Renal pelvis (tissue), 4 donors: ENCODE measurements around the gene UBQLN4. TPM values are rescaled to one million over a fixed set of nuclear protein-coding genes. Genes with fewer than 3 reads are reported as not detected.
"Not testable (repeated sequence)": the region's sequence is repeated elsewhere in the genome, so short reads cannot be mapped to it uniquely, and the experiment has no call there.

Experiments
- DNase-seq: peaks from one replicate; pipeline ENCODE4 v3.0.0-alpha.2; 2013
- polyA plus RNA-seq, 3 donors: library from polyadenylated mRNA; unstranded; fragments of 120-200 nt; gene quantifications; one replicate each; pipeline ENCODE4 v1.2.1, GENCODE V29; 2013; ENCODE audit not compliant: insufficient read length in 3 of 3

Gene UBQLN4
- polyA plus RNA-seq, 3 donors, result 57.5 to 59.6 (median 58.5) TPM

DNA sequence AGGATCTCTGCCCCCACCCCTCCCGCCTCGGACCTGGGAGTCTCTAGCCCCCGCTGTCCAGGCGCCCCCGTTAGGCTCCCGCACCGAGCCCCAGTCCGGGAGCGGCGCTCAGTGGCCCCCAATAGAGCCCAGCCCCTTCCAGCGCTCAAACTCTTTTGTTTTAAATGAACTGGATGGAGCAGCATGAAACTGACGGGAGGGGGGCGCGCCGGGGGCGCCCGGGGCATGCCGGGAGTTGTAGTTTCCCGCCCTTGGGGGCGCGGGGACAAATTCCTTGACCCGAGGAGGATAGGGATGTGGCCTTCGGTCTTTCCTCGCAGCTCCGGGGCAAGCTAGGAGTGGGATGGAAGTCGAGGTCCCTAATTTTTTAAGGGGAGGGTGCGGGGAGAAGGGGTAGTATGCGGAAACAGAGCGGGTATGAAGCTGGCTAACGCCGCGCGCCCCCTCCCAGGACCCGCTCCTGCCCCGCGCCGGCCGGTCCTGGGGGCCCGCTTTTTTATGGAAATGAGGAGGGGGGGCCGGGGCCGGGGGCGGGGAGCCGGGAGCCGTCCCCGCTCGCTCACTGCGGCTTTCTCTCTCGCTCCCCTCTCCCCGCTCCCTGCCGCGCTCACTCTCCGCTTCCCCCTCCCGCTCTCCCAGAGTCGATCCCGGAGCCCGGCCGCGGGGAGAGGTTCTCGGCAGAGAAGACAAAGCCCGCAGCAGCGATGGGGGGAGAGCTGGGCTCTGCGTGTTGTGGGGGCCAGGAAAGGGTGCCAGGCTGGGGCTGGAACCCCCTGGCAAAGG lies 28.9 kb upstream of the UBQLN4 start, which contains the start of gene MEX3A:
TSS of gene MEX3A (minus strand) at position 157 of the 783 bp plus-strand sequence. CDS start 467 bp downstream, outside the sequence.
- peak; percentile 92 for DNase-seq

- DNase-seq, result peak; percentile 75
Observed at GRCh38 chr1:156081917-156082308, 28.3 kb upstream of the UBQLN4 start.

DNA sequence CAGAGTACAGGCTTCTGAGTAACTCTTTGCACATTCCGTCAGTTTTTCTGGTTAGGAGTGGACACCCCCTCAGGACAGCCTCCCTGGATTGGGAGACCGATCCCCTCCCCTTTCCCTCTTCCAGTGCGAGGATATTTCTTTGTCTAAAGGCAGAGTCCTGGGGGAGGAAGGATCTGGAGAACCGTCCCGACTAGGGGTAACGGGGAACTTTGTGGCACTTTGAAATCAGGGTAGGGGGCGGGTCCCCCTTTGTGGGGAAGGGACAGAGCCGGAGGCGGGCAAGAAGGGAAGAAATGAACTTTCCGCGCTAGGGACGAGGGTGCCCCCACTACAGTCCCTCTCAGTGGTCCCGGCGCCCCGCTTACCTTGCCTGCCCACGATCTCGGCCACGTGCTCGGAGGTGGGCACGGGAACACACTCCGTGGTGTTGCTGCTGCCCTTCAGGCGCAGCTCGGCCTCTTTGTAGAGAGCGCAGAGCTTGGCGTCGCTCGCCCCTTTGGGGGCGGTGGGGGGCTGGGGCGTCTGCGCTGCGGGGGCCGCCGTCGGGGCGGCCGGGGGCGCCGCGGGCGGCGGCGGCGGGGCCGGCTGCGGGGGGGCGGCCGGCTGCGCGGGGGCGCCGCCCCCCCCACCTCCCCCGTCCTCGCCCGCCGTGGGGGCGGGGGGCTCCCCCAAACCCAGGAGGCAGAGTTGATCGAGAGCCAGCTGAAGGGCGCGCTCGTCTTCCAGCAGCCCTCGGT lies 27.8 kb upstream of the UBQLN4 start:
- no peak for DNase-seq

GRCh38 chr1:156080863-156081179 lies 27.2 kb upstream of the UBQLN4 start:
- no peak for DNase-seq

DNA sequence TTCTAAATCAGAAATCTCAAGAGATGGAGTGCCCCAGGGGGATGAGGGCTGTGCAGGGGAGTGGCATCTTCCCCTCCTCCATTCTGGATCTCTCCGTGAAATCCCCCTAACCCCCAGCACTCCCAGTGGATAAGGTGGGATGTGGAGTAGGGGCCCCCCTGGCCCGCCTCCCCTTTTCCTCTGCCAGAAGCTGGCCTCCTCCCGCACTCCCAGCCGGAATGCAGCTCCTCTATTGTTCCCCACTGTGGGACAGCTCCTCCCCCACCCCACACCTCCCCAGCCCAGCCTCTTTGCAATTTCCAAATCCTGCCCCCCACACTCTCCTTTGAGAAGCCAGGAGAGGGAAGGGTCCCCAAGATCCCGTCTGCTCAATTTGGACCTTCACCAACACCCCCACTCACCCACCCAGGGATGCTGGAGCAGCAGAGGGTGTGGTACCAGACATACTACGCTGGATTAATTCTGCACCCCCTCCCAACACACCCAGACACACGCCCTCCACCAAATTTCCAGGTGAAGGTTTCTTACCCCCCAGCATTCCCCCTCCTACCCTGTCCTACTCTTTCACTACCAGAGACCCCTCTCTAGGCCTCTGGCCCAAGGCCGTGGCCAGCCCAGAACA lies 26.8 kb upstream of the UBQLN4 start:
- no peak for DNase-seq

- DNase-seq, result no peak
Observed at GRCh38 chr1:156079762-156080161, 26.2 kb upstream of the UBQLN4 start.

DNA sequence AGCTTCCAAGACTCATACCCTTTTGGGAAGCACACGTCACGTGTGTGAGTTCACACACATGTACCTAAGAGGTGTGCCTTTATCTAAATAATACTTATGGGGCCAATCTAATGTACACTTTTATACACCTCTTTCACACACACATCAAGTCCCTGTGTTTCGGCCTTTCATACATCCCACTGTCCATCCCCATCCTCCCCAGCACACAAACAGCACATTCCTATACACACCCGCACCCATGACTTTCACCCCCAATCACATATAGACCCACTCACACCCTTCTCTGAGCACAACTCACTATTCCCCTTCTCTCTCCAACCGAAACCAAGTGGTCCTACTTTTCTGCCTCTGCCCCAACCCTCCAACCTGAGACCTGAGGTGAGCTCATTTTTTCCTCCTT lies 25.1 kb upstream of the UBQLN4 start:
- no peak for DNase-seq

DNA sequence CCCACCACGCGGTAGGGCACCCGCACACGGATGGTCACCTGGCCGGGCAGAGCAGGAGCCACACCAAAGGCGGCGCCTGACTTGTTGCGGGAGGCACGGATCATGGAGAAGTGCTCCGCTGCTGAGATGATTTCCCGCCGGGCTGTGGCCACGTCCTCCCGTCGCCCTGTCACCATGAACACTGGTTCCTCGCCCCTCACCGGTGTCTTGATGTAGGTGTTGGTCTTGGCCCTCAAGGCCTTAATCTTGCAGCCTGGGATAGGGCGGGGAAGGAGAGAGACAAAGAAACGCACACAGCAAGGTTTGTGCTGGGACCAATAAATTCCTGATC lies 23.8 kb upstream of the UBQLN4 start:
- DNase-seq, result no peak

DNA sequence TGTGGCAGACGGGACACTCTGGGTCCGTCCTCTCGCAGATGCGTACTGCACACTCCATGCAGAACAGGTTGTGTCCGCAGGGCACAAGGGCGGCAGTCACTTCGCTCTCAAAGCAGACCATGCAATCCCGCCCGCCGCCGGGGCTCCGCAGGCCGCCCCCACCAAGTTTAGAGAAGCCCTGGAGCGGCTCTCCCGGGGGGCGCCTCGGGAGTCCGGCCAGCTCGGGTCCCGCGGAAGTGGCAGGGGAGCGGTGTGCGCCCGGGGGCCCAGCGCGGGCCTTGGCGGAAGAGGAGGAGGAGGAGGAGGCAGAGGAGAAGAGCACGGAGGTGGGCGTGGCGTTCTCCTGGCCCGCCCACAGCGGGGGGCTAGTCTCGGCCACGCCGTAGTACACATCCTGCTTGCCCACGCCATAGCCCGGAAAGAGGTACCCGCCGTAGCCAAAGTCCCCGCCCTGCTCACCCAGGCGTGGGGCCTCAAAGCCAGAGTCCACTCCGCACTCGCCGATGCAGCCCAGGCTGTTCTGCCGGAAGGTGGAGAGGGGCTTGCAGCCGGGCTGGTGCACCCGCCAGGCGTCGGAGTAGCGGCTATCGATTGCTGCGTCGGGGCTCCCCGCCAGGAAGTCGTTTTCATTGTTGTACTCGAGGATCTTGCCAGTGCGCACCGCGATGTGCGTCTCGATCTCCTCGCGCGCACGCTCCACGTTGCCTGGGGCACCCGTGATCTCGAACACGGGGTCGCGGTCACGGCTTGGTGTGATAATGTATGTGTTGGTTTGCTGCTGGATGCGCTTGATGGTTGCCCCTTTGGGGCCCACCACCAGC lies 23.2 kb upstream of the UBQLN4 start:
- peak; percentile 54 for DNase-seq

DNA sequence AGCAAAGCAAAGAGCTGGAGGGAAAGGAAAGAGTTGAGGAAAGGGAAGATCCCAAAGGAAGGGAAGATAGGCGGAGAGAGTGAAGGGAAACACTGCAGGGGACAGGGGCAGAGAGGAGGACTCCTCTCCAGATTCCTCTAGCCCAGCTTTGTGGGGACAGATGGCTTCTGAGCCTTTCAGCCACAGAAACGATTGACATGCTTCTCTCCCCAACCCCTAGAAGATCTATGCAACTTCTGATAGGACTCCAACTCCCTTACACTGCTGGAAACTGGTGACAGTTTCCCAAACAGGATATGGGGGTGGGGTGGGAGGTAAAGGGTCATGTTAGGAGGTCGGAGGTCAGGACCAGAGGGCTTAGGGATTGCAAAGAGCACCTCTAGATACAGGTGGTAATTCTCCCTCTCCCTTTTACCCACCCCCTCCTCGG lies 22.2 kb upstream of the UBQLN4 start:
- no peak for DNase-seq

DNA sequence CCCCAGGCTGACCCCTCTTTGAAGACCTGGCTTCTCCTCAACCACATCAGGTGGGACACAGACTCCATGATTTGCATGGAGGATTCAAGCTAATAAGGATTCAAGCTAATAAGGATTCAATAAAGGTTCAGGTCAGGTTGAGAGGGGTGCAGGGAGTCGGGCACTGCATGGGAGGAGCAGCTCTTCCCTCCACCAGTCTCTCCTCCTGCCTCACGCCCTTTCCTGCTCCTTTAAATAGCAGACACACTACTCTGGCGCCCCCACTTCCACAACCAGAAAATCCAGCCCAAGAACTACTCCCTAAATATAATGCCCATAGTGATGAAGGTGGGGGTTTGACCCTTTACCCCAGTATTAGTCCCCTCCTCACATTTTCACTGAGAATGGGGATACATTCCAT lies 21.6 kb upstream of the UBQLN4 start:
- no peak for DNase-seq

DNA sequence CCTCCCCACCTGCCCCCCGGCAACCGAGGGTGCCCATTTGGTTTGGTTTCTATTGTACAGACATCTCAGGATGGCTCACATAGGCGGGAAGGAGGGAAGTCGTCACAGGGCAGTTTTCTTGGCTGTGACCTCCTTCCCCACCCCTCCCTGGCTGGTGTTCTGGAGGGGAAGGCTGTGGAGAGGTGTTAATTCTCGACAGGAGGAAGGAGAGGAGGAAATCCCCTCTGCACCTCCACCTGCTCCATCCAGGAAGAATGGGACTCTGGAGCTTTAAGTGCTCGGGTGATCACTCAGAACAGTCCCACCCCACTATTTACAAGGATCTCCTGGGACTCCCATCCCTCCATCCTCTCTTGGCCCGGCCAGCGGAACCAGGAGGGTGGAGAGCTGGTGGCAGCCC lies 21.1 kb upstream of the UBQLN4 start:
- no peak for DNase-seq

DNA sequence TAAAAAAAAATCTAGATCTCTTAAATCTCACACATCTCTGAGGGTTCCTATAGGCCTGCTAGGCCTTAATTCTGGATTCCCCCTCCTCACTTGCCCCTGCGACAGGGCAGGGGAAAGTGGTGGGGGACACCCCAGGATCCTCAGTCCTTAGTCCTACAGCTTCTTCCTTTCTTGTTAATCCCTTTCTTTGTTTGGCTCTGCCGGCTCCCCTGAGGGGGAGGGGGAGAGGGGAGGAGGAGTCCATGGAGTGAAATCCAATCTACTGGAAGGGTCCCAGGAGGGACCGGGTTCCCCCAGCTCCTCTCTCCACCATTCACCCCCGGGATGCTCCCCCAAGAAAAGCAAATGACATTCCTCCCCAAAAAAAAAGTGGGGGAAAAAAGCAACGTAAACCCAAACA lies 20.1 kb upstream of the UBQLN4 start:
- DNase-seq, result no peak

- no peak for DNase-seq
Observed at GRCh38 chr1:156073110-156073687, 19.6 kb upstream of the UBQLN4 start.

DNA sequence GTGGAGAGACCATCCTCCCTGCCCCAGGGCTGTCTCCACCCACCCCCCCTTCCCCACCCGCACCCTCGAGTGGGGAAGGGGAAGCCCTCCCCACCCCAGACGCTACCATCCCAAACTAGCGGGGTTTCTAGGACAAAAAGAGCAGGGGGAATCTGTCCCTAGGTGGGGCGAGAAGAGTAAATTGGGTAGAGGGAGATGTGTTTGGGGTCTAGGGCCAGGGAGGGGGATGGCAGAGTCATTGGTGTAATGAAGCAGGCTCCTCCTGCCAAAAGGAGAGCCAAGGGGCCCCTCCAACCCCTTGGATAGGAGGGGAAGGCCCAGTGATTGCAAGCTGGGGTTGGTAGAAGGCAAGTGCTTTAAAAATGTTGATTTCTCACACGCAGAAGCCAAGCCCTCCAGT lies 18.7 kb upstream of the UBQLN4 start:
- no peak for DNase-seq

DNA sequence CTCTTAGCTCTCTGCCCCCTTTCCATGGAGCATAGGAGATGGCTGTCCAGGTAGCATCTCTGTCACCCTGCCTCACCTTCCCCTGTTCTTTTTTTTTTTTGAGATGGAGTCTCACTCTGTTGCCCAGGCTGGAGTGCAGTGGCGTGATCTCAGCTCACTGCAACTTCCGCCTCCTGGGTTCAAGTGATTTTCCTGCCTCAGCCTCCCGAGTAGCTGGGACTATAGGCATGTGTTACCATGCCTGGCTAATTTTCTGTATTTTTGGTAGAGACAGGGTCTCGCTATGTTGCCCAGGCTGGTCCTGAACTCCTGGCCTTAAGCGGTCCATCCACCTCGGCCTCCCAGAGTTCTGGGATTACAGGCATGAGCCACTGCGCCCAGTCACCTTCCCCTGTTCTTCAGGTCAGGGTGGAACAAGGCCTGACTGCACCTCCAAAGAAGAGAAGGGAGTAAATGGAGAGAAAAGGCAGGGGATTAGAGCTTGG lies 17.8 kb upstream of the UBQLN4 start:
- DNase-seq, result not testable (repeated sequence)

DNA sequence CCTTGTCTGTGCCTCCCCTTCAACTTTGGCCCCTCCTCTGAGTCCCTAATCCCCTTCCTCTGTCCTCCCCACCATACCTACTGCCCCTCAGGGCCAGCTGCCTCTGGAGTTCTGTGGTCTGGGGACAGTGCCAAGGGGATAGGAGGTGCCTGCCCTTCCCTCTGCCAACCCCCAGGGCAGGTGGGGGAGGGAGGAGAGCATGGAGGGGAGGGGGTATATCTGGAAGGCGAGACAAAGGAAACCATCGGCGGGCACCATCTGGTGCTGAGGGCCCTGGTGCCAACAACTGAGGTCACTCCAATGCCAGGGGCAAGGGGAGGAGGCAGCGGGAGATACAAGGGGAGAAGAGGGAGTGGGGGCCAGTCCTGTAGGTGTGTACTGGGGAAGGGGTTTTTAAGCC lies 16.9 kb upstream of the UBQLN4 start:
- DNase-seq, result no peak

- no peak for DNase-seq
Observed at GRCh38 chr1:156069490-156070455, 16.2 kb upstream of the UBQLN4 start.

DNA sequence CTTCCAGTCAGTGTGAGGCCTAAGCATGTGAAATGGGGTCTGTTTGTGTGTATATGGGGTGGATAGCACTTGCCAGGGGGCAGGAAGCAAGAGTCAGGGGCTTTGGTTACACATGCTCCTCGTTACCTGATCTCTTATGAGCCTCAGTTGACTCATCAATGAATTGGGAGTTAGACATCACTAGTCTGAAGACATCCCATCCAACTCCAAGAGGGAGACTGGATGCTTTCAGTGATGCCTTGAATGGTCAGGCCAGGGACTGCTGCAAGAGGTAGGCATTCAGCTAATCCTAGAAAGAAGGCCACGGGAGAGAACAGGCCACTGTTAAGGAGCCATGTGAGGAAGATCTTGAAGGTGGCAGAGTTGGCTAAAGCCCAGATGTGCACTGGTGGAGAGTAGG lies 13.7 kb upstream of the UBQLN4 start:
- DNase-seq, result no peak

- DNase-seq, result no peak
Observed at GRCh38 chr1:156065871-156066270, 12.3 kb upstream of the UBQLN4 start.

DNA sequence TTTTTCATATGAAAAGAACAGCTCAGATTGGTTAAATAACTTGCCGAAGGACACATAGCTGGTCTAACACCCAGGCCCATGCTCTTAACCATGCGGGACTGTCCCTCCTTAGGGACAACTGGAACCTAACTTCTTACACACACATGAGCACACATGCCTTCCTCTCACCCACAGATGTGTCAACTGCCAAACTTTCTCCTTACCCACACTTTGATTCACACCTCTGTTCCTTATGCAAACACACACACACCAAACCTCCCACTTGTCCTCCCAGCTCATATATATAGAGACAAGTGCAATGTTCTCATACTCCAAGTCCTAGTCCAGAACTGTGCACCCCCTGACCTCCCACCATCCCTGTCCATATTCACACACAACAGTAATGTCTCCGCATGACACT lies 11.6 kb upstream of the UBQLN4 start:
- DNase-seq, result no peak
